SK-N-SH treated with all-trans-retinoic acid at 6 μM for 48 hours (cell line): ENCODE results near the gene BARX2.
"Not testable (repeated sequence)": the region's sequence is repeated elsewhere in the genome, so short reads cannot be mapped to it uniquely, and the experiment has no call there.

Source experiments
- ATAC-seq: fragments of 200-7000 bp; cut with Tn5 transposase; 3 replicates; pipeline ENCODE4 v1.9.1; 2020; ENCODE audit warnings: mild to moderate bottlenecking, moderate library complexity
- BACH2 ChIP-seq: fragments of 250-450 bp; sonication (Bioruptor Pico); IDR thresholded peaks from 2 replicates; pipeline ENCODE4 v1.9.0; 2021; ENCODE audit warnings: mild to moderate bottlenecking, borderline replicate concordance
- CREB5 ChIP-seq: fragments of 250-450 bp; sonication (Bioruptor Pico); IDR thresholded peaks from 2 replicates; pipeline ENCODE4 v1.5.1; 2020; ENCODE audit warnings: low read depth, mild to moderate bottlenecking, moderate library complexity
- CSRNP3 ChIP-seq: fragments of 250-450 bp; sonication (Bioruptor Pico); IDR thresholded peaks from 2 replicates; pipeline ENCODE4 v1.5.1; 2021; ENCODE audit warnings: mild to moderate bottlenecking, moderate library complexity
- ESRRG ChIP-seq: fragments of 250-450 bp; sonication (Bioruptor Pico); IDR thresholded peaks from 2 replicates; pipeline ENCODE4 v1.6.1; 2021; ENCODE audit warnings: mild to moderate bottlenecking
- GLIS3 ChIP-seq: fragments of 250-450 bp; sonication (Bioruptor Pico); IDR thresholded peaks from 2 replicates; pipeline ENCODE4 v1.5.0; 2020; ENCODE audit warnings: mild to moderate bottlenecking, moderate library complexity
- ISL1 ChIP-seq: fragments of 250-450 bp; sonication (Bioruptor Pico); IDR thresholded peaks from 2 replicates; pipeline ENCODE4 v2.1.2; 2022; ENCODE audit warnings: mild to moderate bottlenecking, moderate library complexity
- OSR1 ChIP-seq: fragments of 250-450 bp; sonication (Bioruptor Pico); IDR thresholded peaks from 2 replicates; pipeline ENCODE4 v1.8.0; 2022; ENCODE audit warnings: moderate library complexity, mild to moderate bottlenecking, inconsistent platforms
- PATZ1 ChIP-seq: fragments of 250-450 bp; sonication (Bioruptor Pico); IDR thresholded peaks from 2 replicates; pipeline ENCODE4 v1.8.0; 2020; ENCODE audit warnings: mild to moderate bottlenecking, moderate library complexity, borderline replicate concordance
- PPARA ChIP-seq: fragments of 250-450 bp; sonication (Bioruptor Pico); IDR thresholded peaks from 2 replicates; pipeline ENCODE4 v1.5.0; 2020; ENCODE audit warnings: mild to moderate bottlenecking, borderline replicate concordance
- RARB ChIP-seq: fragments of 250-450 bp; sonication (Bioruptor Pico); IDR thresholded peaks from 2 replicates; pipeline ENCODE4 v1.8.0; 2021; ENCODE audit warnings: mild to moderate bottlenecking, moderate library complexity
- SNAI2 ChIP-seq: fragments of 250-450 bp; sonication (Bioruptor Pico); IDR thresholded peaks from 2 replicates; pipeline ENCODE4 v1.5.0; 2020; ENCODE audit warnings: mild to moderate bottlenecking, moderate library complexity
- TCF4 ChIP-seq: fragments of 250-450 bp; sonication (Bioruptor Pico); IDR thresholded peaks from 2 replicates; pipeline ENCODE4 v1.8.0; 2021; ENCODE audit warnings: mild to moderate bottlenecking, moderate library complexity, borderline replicate concordance
- TOX ChIP-seq: fragments of 250-450 bp; sonication (Bioruptor Pico); IDR thresholded peaks from 2 replicates; pipeline ENCODE4 v1.8.0; 2021; ENCODE audit warnings: mild to moderate bottlenecking, moderate library complexity, borderline replicate concordance
- TSHZ2 ChIP-seq: fragments of 250-450 bp; sonication (Bioruptor Pico); IDR thresholded peaks from 2 replicates; pipeline ENCODE4 v1.5.0; 2020; ENCODE audit warnings: mild to moderate bottlenecking, moderate library complexity
- ZC3H10 ChIP-seq: fragments of 250-450 bp; sonication (Bioruptor Pico); IDR thresholded peaks from 2 replicates; pipeline ENCODE4 v1.5.1; 2021; ENCODE audit warnings: mild to moderate bottlenecking, moderate library complexity
- ZFP30 ChIP-seq: fragments of 450-650 bp; formaldehyde crosslinking; IDR thresholded peaks from 2 replicates; pipeline ENCODE4 v1.5.0; 2022; ENCODE audit warnings: mild to moderate bottlenecking, moderate library complexity
- ZNF565 ChIP-seq: fragments of 450-650 bp; formaldehyde crosslinking; conservative IDR thresholded peaks from 2 replicates; pipeline ENCODE4 v1.5.0; 2020; ENCODE audit warnings: low read depth, mild to moderate bottlenecking, moderate library complexity
- ZNF70 ChIP-seq: fragments of 450-650 bp; formaldehyde crosslinking; IDR thresholded peaks from 2 replicates; pipeline ENCODE4 v1.5.0; 2020; ENCODE audit warnings: mild to moderate bottlenecking, moderate library complexity
- ZNF8 ChIP-seq: fragments of 450-650 bp; formaldehyde crosslinking; IDR thresholded peaks from 2 replicates; pipeline ENCODE4 v1.5.0; 2020; ENCODE audit warnings: mild to moderate bottlenecking, moderate library complexity

BARX2 gene

GRCh38 chr11:129331217-129331616 lies 44.4 kb upstream of the BARX2 start:
- TF ChIP-seq TCF4 (CRISPR knock-in tag), result no peak
- TF ChIP-seq TOX (CRISPR knock-in tag), result no peak
- no peak for TF ChIP-seq ISL1 (CRISPR knock-in tag)
- no peak for TF ChIP-seq ZNF8 (CRISPR knock-in tag)
- no peak for TF ChIP-seq ZFP30 (CRISPR knock-in tag)
- TF ChIP-seq ZNF70 (CRISPR knock-in tag), result no peak
- TF ChIP-seq GLIS3 (CRISPR knock-in tag), result no peak
- no peak for TF ChIP-seq CSRNP3
- ATAC-seq, result peak; percentile 21; the same call in 1 of the 3 replicates

GRCh38 chr11:129331871-129332274 lies 43.8 kb upstream of the BARX2 start:
- peak; percentile 99 for ATAC-seq
- TF ChIP-seq ESRRG (CRISPR knock-in tag) (no peak), ZNF8 (CRISPR knock-in tag) (no peak), PPARA (CRISPR knock-in tag) (no peak), ZC3H10 (no peak), GLIS3 (CRISPR knock-in tag) (no peak), TCF4 (CRISPR knock-in tag) (no peak), TOX (CRISPR knock-in tag) (no peak), OSR1 (no peak), CSRNP3 (no peak), CREB5 (CRISPR knock-in tag) (no peak), ISL1 (CRISPR knock-in tag) (no peak), RARB (CRISPR knock-in tag) (no peak), ZNF565 (no peak), TSHZ2 (no peak), SNAI2 (no peak), BACH2 (no peak), PATZ1 (CRISPR knock-in tag) (no peak)

GRCh38 chr11:129333873-129334272 lies 41.8 kb upstream of the BARX2 start:
- ATAC-seq, result no peak
- TF ChIP-seq ZC3H10 (no peak), ZFP30 (CRISPR knock-in tag) (no peak)

GRCh38 chr11:129344301-129344940 lies 31.2 kb upstream of the BARX2 start:
- ATAC-seq, result not testable (repeated sequence)
